ENCODE results near the gene LRRN2.

DNA sequence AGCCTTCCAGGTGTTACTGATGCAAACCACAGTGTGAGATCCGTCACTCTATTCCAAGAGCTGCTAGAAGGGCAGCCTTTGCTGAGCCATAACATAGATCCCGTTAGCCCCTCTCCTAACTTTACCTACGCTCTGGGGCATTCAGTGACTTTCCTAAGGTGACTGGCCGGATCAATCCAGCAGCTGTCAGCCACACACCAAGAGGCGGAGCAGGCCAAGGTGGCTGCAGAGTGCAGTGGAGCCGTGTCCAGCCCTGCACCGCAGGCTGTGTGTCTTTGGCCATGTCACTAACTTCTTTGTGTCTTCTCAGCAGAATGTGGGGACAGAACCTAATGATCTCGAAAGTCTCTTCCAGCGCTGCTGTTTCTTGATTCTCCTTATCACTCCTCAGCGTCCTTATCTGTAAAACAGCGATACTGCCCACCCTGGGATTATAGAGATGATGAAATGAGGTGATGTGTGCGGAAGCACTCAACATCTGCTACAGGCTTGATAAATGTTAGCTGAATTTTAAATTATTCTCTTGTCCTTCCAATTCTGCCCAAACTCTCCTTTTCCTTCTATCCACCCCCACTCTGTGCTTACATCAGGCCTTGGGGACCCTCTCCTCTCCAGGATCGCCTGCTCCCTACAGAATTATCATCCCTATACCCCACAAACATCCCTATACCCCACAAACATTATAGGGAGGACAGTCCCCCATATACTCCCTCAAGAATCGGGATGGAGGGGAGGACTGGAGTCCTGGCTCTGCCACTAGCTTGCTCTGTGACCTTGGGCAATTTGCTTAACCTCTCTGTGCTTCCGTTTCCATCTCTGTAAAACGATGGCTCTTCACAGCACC, 25.8 kb upstream of the LRRN2 start:
- TF ChIP-seq, protein P1, sequence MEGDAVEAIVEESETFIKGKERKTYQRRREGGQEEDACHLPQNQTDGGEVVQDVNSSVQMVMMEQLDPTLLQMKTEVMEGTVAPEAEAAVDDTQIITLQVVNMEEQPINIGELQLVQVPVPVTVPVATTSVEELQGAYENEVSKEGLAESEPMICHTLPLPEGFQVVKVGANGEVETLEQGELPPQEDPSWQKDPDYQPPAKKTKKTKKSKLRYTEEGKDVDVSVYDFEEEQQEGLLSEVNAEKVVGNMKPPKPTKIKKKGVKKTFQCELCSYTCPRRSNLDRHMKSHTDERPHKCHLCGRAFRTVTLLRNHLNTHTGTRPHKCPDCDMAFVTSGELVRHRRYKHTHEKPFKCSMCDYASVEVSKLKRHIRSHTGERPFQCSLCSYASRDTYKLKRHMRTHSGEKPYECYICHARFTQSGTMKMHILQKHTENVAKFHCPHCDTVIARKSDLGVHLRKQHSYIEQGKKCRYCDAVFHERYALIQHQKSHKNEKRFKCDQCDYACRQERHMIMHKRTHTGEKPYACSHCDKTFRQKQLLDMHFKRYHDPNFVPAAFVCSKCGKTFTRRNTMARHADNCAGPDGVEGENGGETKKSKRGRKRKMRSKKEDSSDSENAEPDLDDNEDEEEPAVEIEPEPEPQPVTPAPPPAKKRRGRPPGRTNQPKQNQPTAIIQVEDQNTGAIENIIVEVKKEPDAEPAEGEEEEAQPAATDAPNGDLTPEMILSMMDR (conservative IDR thresholded peaks at IDR 0.05 in 1 of 2, IDR thresholded peaks at IDR 0.05 in 1 of 2; ENCODE audit: low read depth in 1 of 2, low read length in 2 of 2): no peak
- no peak for TF ChIP-seq EZH2 (IDR thresholded peaks at IDR 0.05; ENCODE audit: low read length, missing control alignments)
